GM18508 (cell line): ENCODE measurements around the gene HOXD11.

Experiments used
- ATAC-seq: cut with Tn5 transposase; IDR thresholded peaks from one replicate; pipeline ENCODE4 v1.9.1; 2021; ENCODE audit warnings: moderate number of reproducible peaks; ENCODE audit not compliant: insufficient read depth, unreplicated experiment

The HOXD11 gene

DNA sequence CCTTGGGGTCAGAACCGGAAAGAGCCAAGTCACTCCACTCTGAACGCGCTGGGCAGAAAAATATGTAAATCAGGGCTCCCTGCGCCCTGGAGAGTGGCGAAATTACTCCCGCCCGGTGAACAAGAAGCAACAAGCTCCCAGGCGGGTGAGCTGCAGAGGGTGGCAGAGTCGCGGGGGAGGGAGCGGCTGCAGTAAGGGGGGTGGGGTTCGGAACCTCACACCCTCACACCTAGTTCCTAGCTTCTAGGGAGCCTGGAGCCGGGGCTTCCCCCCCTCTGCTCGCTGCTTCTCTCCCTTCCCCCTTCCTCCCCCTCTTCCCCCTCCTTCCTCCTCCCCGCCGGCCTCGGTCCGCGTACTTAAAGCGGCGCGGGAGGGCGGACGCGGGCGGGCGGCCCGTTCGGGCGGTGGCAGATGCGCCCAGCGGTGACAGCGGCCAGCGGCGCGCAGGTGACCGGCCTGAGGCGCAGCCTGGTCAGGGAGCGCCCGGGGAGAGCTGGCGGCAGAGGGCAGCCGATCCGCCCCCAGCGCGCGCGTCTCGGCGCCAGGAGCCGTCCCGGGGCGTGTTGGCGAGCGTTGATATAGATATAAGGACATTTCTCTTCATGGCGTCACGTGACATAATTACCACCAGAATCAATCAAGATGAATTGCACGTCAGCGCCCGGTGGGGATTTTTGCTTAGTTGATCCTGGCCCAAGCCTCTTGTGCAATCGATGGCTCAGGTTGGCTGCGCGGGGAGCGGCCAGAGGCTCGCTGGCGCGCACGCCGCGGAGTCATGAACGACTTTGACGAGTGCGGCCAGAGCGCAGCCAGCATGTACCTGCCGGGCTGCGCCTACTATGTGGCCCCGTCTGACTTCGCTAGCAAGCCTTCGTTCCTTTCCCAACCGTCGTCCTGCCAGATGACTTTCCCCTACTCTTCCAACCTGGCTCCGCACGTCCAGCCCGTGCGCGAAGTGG is at the start of gene HOXD11:
TSS of gene HOXD11 (plus strand) at position 700 of the 959 bp plus-strand sequence. CDS start at position 776, 76 bp downstream.
- no peak for ATAC-seq

DNA sequence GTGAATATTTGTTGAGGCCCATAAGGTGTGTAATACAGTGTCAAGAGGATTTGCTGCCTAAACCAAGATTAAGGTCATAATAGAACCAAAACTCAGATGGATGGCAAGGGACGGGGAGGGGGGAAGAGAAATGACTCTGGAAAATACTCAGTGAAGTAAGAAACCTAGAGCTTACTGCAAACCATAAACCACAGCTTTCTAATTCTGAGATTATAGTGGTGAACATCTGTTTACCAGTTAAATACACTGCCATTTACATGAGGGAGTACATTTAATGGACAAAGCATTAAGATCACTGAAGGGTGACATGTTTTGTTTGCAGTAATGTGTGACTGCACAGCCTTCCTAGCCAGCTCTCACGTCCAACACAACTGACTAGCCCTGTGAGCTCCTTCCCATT is 43.1 kb upstream of the HOXD11 start:
- ATAC-seq: no peak

DNA sequence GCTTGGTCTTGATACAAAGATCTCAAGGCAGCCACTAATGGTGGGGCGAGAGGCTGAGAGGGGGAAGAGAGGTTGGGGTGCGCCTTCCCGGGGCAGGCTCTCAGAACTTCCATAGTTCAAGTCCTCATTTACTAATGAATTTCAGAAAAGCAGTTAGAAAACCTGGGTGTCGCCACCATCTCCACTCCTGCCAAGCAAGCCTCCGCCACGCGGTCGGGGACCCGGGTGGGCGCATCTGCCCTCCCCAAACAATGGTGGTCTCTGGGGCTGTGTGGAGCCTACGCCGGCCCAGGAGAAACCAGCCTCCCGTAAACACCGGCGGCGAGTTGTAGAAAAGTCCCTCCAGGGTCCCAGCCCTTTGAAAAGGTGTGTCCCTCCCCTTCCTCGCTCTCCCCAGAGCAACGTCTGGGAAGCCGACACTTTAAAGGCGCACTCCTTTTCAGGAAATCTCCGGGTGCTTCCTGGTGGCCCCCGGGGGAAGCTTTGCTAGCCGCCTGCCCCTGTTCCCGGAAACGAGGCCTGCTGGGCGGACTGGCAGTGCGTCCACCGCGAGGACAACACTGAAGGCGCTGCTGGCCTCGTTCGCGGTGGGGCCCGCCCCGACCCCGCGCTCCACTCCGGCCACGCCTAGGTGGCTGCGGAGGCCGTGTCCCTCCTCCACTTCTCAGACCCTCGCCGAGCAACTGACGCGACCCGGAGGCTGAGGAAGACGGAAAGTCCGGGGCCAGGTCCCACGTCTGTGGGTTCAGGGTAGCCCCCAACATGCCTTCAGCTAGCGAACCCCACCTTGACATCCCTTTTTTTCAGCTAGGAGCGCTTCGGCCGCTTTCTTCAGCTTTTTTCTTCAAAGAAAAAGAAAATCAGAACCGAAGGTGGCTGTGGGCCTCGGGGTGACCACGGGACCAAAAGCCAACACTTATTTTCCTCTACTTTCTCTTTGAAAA is 40.2 kb upstream of the HOXD11 start:
- ATAC-seq: no peak

DNA sequence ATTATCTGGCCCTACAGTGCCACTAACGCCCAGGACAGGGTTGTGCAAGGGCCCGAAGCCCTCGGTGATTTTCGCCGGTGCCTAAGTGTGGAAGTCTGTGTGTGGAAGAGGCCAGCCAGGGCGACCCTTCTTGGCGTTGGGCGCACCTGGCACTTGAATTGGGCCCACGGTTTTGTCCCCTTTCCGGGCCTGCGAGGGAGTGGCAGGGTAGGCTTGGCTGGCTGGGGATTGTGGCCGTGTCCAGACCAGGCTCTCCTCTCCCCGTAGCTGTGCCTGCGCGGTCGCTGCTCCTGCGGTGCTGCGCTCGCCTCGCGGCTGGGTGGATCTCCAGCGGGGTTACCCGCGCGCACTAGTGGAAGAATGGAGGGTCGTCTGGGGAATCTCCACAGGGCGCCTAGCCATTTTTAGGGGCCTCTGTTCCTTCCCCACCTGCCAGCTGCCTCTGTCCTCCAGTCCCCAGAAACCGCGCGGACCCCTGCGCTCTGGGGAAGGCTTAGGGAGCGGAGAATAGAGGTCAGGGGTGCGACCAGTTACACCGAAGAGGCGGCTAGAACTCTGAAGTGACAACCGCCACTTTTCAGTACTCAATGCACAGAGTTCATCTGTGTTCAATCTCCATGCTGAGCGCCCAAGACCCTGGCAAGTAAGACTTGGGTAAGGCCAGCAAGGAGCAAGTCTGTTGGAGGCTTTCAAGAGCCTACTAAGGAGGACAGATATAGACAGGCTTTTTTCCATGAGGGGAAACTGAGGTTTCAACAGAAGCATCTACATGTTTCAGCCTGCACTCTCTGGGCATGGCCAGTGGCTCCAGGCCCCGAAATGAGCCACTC is 39.3 kb upstream of the HOXD11 start:
- no peak for ATAC-seq

DNA sequence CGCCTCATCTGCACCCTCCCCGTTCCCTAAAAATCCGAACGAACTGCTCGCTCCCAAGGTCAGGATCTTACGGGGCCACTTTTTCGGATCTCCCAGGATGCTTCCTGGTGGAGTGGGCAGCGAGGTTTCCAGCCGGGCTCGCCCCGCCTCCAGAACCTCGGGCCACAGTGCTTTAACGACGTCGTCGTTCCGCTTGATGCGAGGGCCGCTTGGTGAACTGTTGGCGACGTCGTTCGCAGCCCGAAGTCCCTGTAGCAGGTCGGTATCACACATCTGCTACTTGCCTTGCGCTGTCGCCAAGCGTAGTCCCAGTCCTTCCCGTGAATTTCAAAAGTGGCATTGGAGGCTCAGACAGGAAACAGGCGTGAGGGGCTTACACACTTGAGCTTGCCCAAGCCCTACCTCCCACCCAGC is 38.7 kb upstream of the HOXD11 start:
- ATAC-seq: no peak

DNA sequence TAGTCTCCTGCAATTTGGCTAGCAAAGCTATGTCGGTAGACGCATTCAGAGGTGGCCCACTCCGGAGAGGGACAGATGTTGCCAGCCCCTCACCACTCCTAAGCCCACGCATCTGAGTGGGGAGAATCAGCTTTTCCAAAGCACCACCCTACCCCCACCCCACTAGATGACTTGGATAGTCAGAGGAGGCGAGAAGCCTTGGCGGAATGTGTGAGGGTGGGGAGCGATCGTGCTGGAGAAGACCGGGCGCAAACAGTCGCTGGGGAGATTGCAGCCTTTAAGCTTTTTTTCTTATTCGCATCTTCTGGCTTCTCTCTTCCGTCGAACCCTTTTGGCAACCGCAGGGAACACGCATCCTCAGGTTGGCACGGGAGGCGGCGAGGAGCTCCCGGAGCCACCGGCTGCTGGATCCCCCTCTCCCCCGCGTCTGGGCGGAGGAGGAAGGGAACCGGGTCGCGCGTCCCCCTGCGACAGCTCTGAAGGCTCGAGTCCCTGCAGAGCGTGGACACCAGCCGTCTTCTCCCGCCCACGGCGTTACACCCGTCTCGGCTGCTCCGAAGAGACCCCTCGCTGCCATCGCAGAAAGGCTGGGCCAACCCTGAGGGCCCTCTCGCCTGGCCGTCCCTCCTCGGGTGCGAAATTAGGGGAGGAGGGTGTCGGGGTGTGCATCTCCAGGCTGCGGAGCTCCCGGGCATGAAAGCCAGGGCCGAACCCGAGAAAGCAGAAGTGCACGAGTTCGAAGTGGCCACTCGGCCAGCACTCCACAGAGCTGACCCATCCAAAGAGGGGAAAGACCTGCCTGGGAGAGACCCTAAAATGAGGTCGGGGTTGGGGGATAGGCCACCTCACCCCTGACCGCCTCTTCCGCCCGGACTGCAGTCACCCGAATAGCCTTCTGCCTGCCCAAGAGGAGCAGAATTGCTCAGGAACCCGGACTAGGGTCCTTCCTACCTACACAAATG is 35.5 kb upstream of the HOXD11 start:
- no peak for ATAC-seq

DNA sequence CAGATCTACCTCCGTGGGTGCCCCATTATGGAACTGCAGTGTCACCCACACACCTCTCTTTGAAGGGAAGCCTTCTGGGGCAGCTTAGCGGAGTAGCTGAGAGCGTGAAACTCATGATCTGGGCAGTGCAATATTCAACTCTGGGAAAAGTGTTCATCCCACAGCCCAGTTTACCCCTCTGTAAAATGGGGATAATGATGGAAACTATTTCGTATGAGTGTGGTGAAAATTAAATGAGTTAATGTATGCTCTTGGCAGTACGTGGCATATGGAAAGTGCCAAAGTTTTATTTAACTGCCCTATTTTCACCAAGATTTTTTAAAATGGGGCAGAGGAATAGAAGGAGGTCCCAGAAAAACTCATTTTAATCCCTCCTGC is 34.8 kb upstream of the HOXD11 start:
- no peak for ATAC-seq

DNA sequence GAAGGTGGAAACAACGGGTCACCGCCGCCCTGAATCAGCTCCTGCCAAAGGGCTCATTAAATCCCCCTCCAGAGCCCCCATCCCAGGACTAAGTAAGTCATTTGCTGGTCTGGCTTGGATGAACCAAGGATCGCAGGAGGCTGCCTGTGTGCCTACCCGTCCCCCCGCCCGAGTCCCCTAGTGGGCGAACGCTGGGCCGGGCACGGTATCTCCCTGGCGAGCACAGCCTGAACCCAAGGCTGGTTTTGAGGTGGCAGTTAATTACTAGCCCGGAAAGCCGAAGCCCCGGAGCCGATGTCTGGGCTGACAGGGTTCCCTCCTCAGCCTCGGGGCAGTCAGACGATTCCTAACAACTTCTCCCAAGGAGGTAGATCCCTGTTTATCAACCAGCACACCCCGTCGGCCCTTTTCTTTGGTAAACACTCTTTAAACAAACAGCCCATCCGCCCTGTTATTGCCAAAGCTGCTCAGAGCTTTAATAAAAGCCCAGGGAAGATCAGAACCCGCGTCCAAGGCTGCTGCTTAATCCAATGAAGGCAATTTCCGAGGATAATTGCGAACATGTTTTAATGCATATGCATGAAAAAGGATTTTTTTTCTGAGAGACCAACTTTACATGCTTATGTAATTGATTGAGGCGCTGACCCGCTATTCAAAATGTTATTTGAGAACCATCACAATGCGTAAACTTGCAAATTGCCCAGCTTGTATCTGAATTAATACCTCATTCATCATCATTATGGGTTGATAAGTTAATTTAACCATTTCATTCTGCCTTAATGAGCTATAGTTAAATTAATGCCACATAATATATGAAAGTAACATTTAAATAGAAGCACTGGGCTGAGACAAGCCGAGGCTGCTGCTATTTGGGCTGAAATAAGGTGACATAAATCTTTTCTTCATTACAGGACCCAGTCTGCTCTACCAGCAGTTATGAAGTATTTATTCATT is 33.9 kb upstream of the HOXD11 start:
- no peak for ATAC-seq

DNA sequence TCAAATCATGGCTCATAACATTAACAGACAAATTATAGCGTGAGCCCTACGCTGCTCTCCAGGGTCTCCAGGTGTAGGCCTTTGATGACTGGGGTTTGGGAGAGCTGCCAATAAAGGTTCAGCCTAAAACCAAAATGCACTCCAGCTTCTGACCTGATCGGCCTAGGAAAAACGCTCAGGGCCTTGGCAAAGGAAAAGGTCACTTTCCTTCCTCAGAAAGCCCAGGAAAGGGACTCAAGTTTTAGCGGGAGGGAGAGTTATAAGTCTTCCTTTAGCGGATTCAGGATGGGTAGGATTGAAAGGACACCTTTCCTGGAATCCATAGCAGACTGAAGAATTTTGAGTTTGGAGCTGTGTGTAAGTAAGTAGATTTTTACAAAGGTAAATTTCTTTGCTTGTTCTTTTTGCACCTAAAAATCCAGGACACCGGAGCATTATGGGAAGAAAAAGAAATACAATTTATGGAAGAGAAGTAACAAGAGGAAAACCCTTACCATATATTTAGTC is 32.1 kb upstream of the HOXD11 start:
- no peak for ATAC-seq

DNA sequence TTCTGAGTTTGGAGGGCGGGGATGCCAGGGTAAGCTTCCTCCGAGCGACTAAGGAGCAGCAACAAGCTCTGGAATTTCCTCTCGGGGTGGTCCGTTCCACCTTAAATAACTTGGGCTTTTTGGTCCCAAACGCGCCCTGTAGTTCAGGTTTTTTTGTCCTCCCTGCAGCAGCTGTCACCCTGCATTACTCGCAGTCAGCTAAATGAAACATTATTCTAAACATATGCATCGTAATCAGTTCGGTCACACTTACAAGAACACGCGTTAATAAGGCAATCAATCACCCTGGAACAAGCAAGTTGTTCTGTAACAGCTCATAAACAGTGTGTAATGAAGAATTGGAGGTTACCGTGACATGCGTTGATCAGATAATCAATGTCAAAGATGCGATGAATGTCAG is 31.6 kb upstream of the HOXD11 start:
- no peak for ATAC-seq

DNA sequence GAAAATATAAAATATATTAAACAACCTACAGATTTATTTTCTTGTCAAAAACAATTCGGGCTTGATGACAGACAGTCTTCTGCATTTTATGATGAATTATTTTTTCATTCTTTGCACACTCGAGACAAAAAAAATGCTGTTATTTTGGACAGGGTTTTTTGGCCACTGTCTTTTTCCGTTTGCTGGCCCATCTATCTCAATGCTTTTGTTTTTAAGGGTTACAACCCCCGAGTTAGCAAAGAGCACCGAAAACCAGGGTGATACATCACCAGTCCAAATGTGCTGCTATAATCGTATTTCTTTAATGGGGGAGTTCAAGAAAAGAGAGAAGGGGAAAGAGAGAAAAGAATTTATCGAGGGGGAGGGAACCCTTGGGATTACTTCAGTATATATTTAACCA is 31.0 kb upstream of the HOXD11 start:
- ATAC-seq: no peak

DNA sequence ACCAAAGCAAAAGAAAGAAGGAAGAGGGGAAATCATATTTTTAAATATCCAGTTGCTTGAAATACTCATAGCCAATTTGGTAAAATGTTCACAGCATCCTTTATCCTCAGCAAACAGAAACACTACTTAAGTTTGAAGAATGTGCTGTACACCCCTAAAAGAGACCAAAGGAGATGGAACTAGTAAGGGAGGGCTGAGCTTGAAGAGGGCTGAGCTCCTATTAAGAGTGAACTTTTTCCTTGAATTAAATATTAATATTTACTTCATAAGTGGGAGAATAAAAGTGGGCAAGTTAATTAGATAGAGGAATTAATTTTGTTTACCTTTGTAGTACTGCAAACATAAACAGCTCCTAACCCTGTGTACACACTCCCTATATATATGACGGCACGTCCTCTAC is 30.3 kb upstream of the HOXD11 start:
- no peak for ATAC-seq

DNA sequence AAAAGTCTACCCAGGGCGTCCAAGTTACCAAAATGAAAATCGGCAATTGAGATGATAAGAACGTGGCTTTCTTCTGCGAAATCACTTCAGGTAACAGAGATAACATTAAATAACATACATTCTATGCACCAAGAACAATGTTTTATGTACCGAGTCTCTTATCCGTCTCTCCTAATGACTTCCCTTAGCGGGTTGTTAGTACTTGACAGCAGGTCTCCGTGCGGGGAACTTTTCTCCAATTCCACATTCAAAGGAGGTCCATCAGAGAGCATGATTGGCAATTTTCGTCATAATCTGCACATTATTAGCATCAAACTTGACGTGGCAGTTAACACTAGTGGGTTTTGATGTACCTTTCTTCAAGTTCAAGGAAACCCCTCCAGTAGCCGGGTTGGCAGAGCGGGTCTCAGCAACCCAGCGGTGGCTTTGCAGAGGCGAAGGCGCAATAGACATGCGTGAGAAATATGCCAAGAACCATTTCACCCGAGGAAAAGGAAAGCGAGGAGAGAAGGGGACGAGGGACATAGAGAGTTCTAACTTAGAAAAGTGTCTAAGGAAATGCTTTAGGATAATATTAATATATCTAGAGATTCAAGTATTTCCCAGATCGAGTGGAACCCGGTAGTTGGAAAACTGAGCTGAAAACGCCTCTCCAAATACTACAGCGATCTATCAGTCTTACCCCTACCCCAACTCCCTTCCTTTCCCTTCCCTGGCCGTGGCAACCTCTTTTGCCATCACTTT is 28.4 kb upstream of the HOXD11 start:
- ATAC-seq: no peak

DNA sequence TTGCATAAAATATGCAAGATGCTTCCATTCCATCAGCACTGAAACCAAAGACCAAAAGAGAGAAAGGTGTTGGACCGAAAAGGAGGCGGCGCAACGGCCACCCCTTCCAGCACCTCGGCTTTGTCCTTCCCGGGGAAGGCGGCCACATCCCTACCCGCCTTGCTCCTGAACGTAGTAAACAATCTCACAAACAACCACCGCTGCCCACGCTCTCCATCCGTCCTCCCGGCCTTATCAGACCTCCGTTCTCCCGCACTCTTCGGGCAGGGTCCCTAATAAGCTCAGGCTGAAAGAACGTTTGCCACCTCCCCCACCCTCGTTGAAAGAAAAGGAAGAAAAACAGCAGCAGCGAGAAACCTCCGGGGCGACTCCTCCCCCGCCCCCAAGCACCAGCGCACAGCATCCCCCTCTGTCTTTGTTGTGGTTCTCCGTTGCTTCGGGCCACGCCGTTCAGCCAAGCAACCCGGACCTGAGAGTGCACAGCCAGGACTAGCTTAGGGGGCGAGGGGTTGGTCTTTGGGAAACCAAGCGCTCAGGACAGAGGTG is 27.7 kb upstream of the HOXD11 start:
- ATAC-seq: no peak

DNA sequence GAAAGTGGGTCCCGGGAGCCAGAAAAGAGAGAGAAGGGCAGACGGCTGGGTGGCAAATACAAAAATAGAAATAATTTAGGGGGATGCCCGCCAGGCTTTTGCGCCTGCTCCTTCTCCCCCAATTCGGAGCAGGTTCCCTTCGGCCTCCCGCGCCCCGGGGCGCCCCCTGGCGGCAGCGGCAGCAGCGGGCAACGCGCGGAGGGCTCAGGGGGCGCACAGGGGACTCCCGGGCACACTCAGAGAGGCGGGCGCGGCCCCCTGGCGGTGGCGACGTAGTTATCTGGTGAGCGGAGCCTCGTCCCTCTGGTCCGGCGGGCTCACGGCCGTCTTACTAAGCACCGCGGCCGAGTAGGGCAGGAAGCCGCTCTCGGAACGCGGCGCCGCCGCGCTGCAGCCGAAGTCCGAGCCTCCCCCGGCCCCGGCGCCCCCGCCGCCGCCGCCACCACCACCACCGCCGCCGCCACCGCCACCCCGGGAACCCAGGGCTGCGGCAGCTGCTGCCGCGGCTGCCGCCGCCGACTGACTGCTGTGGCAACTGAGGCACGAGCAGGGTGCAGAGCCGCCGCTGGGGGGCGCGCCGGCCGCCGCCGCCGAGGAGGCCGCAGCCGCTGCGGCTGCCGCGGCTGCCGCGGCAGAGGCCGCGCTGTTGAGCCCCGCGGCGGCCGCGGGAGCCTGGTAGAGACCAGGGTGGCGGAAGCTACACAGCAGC is 27.1 kb upstream of the HOXD11 start:
- ATAC-seq: no peak
